Mucosa of rectum (tissue), 2 donors: ENCODE measurements around the gene PALD1.

Experiments used
- H3K27ac ChIP-seq, 2 donors: one replicate each; pipeline ENCODE4 v1.7.0; 2013; ENCODE audit warnings: inconsistent platforms in 2 of 2, low read depth in 2 of 2, low read length in 2 of 2
- H3K27me3 ChIP-seq, 2 donors: one replicate each; pipeline ENCODE4 v1.7.0; 2013; ENCODE audit warnings: low read length in 2 of 2; ENCODE audit not compliant: control insufficient read depth in 2 of 2, insufficient read depth in 2 of 2
- H3K36me3 ChIP-seq, 2 donors: one replicate each; pipeline ENCODE4 v1.7.0; 2013; ENCODE audit warnings: low read length in 2 of 2; ENCODE audit not compliant: control insufficient read depth in 2 of 2, insufficient read depth in 2 of 2
- H3K4me1 ChIP-seq, 2 donors: one replicate each; pipeline ENCODE4 v1.7.0; 2013; ENCODE audit warnings: low read length in 2 of 2, mild to moderate bottlenecking in 1 of 2; ENCODE audit not compliant: control insufficient read depth in 2 of 2, insufficient read depth in 2 of 2
- H3K4me3 ChIP-seq, 2 donors: one replicate each; pipeline ENCODE4 v1.7.0; 2013; ENCODE audit warnings: low read length in 2 of 2
- H3K9ac ChIP-seq, 2 donors: one replicate each; pipeline ENCODE4 v1.7.0; 2013; ENCODE audit warnings: low read length in 2 of 2, low read depth in 1 of 2, mild to moderate bottlenecking in 1 of 2
- H3K9me3 ChIP-seq, 2 donors: one replicate each; pipeline ENCODE4 v1.7.0; 2013; ENCODE audit warnings: low read length in 2 of 2; ENCODE audit not compliant: control insufficient read depth in 2 of 2
- donor health status: healthy.
- donor health status: Normal muscosa, but diverticular disease.

Gene PALD1

GRCh38 chr10:70458329-70459060 is 20.1 kb upstream of the PALD1 start:
- no peak overlapping the region for H3K27ac ChIP-seq
- H3K4me3 ChIP-seq: peak overlapping the region in 1 of 2 donors; percentile 13
- peaks cover 0 to 6% of the 10 kb centered on the region in 2 donors for H3K4me1 ChIP-seq
- peak overlapping the region in 1 of 2 donors; percentile 54 for H3K9ac ChIP-seq
- no peaks in the 10 kb centered on the region for H3K9me3 ChIP-seq
- peaks cover 5 to 11% of the 10 kb centered on the region in 2 donors for H3K27me3 ChIP-seq
- no peaks in the 10 kb centered on the region for H3K36me3 ChIP-seq

- peaks cover 0 to 6% of the 10 kb centered on the region in 2 donors for H3K4me1 ChIP-seq
- no peak overlapping the region for H3K9ac ChIP-seq
- peaks cover 5 to 11% of the 10 kb centered on the region in 2 donors for H3K27me3 ChIP-seq
- no peaks in the 10 kb centered on the region for H3K9me3 ChIP-seq
- no peak overlapping the region for H3K27ac ChIP-seq
- no peak overlapping the region for H3K4me3 ChIP-seq
- no peaks in the 10 kb centered on the region for H3K36me3 ChIP-seq
Measured at GRCh38 chr10:70459061-70459773, 19.4 kb upstream of the PALD1 start.

GRCh38 chr10:70459774-70460490 is 18.6 kb upstream of the PALD1 start:
- Histone ChIP-seq H3K4me3 (no peak overlapping the region), H3K9me3 (no peaks in the 10 kb centered on the region), H3K27me3 (peaks cover 5 to 11% of the 10 kb centered on the region in 2 donors), H3K36me3 (no peaks in the 10 kb centered on the region), H3K9ac (no peak overlapping the region), H3K4me1 (peaks cover 0 to 6% of the 10 kb centered on the region in 2 donors), H3K27ac (no peak overlapping the region)

- Histone ChIP-seq H3K9ac (no peak overlapping the region), H3K9me3 (no peaks in the 10 kb centered on the region), H3K27ac (no peak overlapping the region), H3K27me3 (peaks cover 5 to 11% of the 10 kb centered on the region in 2 donors), H3K4me1 (peaks cover 0 to 6% of the 10 kb centered on the region in 2 donors), H3K36me3 (no peaks in the 10 kb centered on the region), H3K4me3 (no peak overlapping the region)
Measured at GRCh38 chr10:70461397-70462348, 16.9 kb upstream of the PALD1 start.

- no peak overlapping the region for H3K27ac ChIP-seq
- H3K4me1 ChIP-seq: peaks cover 0 to 6% of the 10 kb centered on the region in 2 donors
- no peak overlapping the region for H3K9ac ChIP-seq
- no peaks in the 10 kb centered on the region for H3K9me3 ChIP-seq
- H3K4me3 ChIP-seq: no peak overlapping the region
- no peaks in the 10 kb centered on the region for H3K36me3 ChIP-seq
- H3K27me3 ChIP-seq: peaks cover 5 to 11% of the 10 kb centered on the region in 2 donors
Measured at GRCh38 chr10:70462349-70462984, 16.1 kb upstream of the PALD1 start.

- H3K9me3 ChIP-seq: no peaks in the 10 kb centered on the region
- no peak overlapping the region for H3K4me3 ChIP-seq
- no peak overlapping the region for H3K9ac ChIP-seq
- no peaks in the 10 kb centered on the region for H3K4me1 ChIP-seq
- no peak overlapping the region for H3K27ac ChIP-seq
- H3K36me3 ChIP-seq: no peaks in the 10 kb centered on the region
- no peaks in the 10 kb centered on the region for H3K27me3 ChIP-seq
Measured at GRCh38 chr10:70465278-70465677, 13.3 kb upstream of the PALD1 start.

GRCh38 chr10:70465832-70466231 is 12.7 kb upstream of the PALD1 start:
- H3K9ac ChIP-seq: no peak overlapping the region
- H3K4me3 ChIP-seq: no peak overlapping the region
- no peaks in the 10 kb centered on the region for H3K27me3 ChIP-seq
- no peak overlapping the region for H3K27ac ChIP-seq
- no peaks in the 10 kb centered on the region for H3K36me3 ChIP-seq
- H3K9me3 ChIP-seq: no peaks in the 10 kb centered on the region
- H3K4me1 ChIP-seq: no peaks in the 10 kb centered on the region

GRCh38 chr10:70466951-70467350 is 11.6 kb upstream of the PALD1 start:
- Histone ChIP-seq H3K27me3 (no peaks in the 10 kb centered on the region), H3K4me1 (no peaks in the 10 kb centered on the region), H3K9me3 (no peaks in the 10 kb centered on the region), H3K36me3 (no peaks in the 10 kb centered on the region), H3K4me3 (no peak overlapping the region), H3K9ac (no peak overlapping the region), H3K27ac (no peak overlapping the region)

GRCh38 chr10:70472799-70473454 is 5.6 kb upstream of the PALD1 start:
- Histone ChIP-seq H3K36me3 (no peaks in the 10 kb centered on the region), H3K27ac (no peak overlapping the region), H3K4me3 (no peak overlapping the region), H3K27me3 (peaks cover 6 to 11% of the 10 kb centered on the region in 2 donors), H3K9ac (no peak overlapping the region), H3K9me3 (no peaks in the 10 kb centered on the region), H3K4me1 (peaks cover 0 to 3% of the 10 kb centered on the region in 2 donors)
